Stimulated activated CD4-positive, alpha-beta T cell treated with anti-CD3 and anti-CD28 coated beads, Interleukin-1b, Interleukin-23, amount 100 ng/mL, for 1 hour (primary cell): ENCODE data around the gene GNRHR.
"Not testable (repeated sequence)": the region's sequence is repeated elsewhere in the genome, so short reads cannot be mapped to it uniquely, and the experiment has no call there.

Source experiments
- DNase-seq, 2 donors: peaks; one replicate each; pipeline ENCODE4 v3.0.0-alpha.2; 2020; ENCODE audit warnings: low read depth in 2 of 2

Gene GNRHR

GRCh38 chr4:67754288-67754687 lies at the start of gene GNRHR:
GNRHR (minus strand) TSS chr4:67754388; CDS start chr4:67754335, 53 bp downstream.
- DNase-seq, result no peak

DNA sequence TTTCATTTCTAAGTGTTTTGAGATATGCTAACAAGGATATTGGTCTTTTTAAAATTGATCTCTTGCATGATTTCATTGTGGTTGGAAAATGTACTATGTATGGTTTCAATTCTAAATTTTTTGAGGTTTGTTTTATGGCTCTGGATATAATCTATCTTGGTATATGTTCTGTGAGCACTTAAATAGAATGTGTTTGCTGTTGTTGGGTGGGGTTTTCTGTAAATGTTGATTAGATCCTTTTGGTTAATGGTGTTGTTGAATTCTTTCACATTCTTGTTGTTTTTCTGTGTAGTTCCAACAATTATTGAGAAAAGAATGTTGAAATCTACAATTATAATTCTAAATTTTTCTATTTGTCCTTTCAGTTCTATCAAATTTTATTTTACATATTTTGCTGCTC lies 42.6 kb upstream of the GNRHR start:
- DNase-seq, result no peak

- no peak for DNase-seq
These were observed 36.5 kb upstream of the GNRHR start for GRCh38 chr4:67790721-67791120.

DNA sequence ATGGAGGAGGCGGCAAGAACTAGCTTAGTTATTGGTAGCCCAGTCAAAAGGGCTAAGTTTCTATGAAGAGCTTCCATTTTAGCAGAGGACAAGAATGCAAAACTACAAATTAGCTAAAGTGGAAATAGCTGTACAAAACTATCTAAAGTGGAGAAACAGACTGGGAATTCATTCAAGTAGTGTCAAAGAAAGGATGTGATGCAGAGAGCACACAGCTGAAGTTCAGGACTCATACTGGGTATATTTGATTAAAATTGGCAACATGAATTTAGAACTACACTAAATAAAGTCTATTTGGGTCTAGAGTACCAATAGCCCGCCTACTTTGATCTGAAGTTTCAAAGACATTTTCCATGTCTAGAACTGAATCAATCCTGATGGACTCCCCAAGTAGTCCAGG lies 33.1 kb upstream of the GNRHR start:
- no peak for DNase-seq

DNA sequence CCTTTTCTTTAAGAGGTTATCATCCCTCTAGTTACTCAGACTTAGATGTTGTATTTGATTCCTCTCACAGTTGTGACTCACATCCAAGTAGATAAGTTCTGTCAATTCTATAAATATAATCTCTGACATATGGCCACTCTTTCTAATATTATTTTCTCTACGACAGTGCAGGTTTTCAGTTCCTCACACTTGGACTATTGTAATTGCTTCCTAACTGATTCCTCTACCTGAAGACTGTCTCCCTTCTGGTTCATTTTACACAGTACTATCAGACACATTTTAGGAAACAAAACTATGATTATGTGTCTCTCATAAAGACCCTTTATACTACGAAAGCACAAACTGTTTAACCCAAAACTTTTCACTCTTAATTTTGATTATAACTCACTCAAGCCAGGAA lies 31.3 kb upstream of the GNRHR start:
- DNase-seq, result no peak

- no peak for DNase-seq
These were observed 25.4 kb upstream of the GNRHR start for GRCh38 chr4:67779631-67780030.

DNA sequence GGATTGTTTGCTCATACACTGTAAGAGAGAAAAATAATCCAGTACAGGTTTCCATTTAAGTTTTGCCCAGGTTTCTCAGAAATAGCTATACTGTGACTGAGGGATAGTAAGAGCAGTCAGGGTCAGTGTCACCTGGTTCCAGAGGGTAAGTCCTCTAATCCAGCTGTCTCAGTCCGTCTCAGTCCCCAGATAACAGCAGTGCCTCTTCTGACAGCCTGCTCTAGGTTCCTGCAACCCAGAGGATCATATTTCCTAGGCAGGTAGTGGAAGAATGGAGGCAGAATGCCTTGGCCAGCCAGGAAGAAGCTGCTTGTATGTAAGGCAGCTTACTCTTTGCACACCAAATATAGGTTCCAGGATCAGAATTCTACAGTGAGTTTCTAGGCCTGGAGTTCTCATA lies 22.6 kb upstream of the GNRHR start:
- no peak for DNase-seq

DNA sequence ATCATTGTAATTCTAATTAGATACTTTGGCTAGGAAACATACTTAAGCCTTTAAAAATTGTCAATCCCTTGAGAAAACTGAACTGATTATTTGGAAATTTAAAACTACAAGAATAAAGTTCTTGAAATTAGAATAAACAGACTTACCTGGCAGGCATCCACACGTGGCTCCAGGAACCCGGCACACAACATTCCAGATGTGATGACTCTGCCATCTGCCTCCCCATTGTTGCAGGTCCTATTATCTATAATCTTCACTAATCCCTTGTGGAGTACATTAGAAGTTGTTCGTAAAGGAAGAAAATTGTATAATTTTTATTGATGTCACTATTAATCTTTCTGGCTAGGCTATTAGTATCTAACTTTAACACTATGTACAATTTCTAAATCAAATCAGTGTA lies 16.2 kb upstream of the GNRHR start:
- DNase-seq, result no peak

GRCh38 chr4:67765928-67766327 lies 11.7 kb upstream of the GNRHR start:
- no peak for DNase-seq

GRCh38 chr4:67765401-67765800 lies 11.2 kb upstream of the GNRHR start:
- DNase-seq, result no peak

- no peak for DNase-seq
These were observed 10.0 kb upstream of the GNRHR start for GRCh38 chr4:67764183-67764582.

DNA sequence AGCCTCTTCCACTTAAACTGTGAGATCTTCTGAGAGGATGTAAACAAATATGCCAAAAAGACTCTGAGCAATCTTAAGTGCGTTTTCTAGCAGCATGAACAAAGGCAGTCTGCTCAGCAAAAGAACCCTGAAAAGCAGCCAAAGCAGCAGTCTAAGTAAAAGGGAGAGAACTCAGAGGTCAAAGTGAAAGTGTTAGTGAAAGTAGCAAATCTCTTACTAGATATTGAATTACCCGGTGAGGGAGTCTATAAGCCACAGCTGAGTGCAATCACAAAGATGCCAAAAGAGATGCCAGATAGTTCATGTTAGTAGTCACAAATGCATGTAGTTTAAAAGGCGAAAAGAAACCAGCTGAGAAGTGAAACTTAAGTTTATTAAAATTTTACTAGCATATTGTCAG lies 7.9 kb upstream of the GNRHR start:
- no peak for DNase-seq

- DNase-seq, result not testable (repeated sequence)
These were observed 2.8 kb upstream of the GNRHR start for GRCh38 chr4:67756991-67757390.

GRCh38 chr4:67755974-67756373 lies 1.8 kb upstream of the GNRHR start:
- no peak for DNase-seq

- DNase-seq, result no peak
These were observed 2.9 kb downstream of the GNRHR start for GRCh38 chr4:67751260-67751659.

GRCh38 chr4:67750691-67751090 lies 3.5 kb downstream of the GNRHR start:
- no peak for DNase-seq

DNA sequence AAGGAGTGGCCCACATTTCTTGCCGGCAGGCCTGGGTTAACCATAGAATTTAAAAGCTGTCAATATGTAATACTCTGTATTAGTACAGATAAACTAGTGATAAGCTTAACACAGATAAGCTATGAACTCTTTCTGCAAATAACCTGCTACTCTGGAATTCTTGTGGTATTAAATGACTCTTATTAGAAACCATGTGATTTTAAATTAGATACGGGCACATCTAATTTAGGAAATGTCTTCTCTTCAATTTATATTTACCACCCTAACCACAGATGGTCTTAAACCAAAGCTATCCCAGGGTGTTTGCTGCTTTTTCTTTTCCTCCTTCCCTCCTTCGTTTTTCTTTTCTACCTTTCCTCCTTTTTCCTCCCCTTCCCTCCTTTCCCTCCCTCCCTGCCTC lies 4.9 kb downstream of the GNRHR start:
- no peak for DNase-seq

- DNase-seq, result no peak
These were observed 7.2 kb downstream of the GNRHR start for GRCh38 chr4:67746797-67747495.

- no peak for DNase-seq
These were observed 9.5 kb downstream of the GNRHR start for GRCh38 chr4:67744561-67745283.

GRCh38 chr4:67743194-67743593 lies 11.0 kb downstream of the GNRHR start:
- no peak for DNase-seq

DNA sequence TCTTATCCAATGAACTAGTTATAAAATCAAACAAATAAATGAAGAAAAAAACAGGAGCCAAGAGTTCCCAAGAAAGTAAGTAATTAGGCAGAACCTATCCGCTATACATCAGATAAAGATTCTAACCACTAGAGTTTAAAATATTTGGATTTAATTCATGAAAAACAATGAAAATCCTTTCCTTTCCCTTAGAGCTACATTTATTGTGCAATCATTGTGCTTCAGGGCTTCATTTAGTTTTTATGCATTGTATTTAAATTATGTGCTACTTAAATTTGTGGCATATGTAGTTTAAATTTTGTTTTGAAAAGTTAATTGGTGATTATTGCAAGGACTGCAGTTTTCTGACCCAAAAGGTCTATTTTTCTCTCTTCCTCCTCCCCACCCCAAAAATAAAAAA lies 17.9 kb downstream of the GNRHR start:
- DNase-seq, result no peak

DNA sequence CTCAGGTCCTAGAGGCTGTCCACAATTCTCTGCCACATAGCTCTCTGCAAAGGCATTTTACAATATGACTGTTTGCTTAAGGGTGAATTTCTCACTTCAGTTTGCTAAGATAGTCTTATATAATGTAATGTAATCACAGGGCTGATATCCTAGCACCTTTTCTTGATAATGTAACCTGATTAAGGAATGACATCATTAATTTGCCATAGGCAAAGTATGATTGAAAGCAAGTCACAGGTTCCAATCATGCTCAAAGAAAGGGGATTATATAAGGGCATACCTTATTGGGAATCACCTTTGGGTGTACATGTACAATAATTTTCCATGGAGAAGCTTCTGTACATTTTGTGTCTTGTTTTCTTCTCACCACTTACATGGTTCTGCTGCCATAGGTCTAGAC lies 18.9 kb downstream of the GNRHR start:
- DNase-seq, result no peak

- DNase-seq, result not testable (repeated sequence)
These were observed 23.7 kb downstream of the GNRHR start for GRCh38 chr4:67730511-67730910.
